Endodermal cell (in vitro differentiated cells): Measurements from ENCODE around the gene INF2. TPM values are rescaled to one million over a fixed set of nuclear protein-coding genes. Genes with fewer than 3 reads are reported as not detected.

ENCODE experiments used
- DNase-seq: peaks from one replicate; pipeline ENCODE4 v3.0.0-alpha.2; 2017
- H3K27ac ChIP-seq: 2 replicates; pipeline ENCODE4 v1.5.1; 2013; ENCODE audit warnings: mild to moderate bottlenecking, low read depth, low read length, moderate library complexity
- H3K27me3 ChIP-seq: 2 replicates; pipeline ENCODE4 v1.6.1; 2013; ENCODE audit warnings: mild to moderate bottlenecking, low read length, moderate library complexity; ENCODE audit not compliant: insufficient read depth, control insufficient read depth, poor library complexity, severe bottlenecking
- H3K36me3 ChIP-seq: 2 replicates; pipeline ENCODE4 v1.7.0; 2013; ENCODE audit warnings: mild to moderate bottlenecking, low read length, moderate library complexity; ENCODE audit not compliant: control insufficient read depth, insufficient read depth
- H3K4me1 ChIP-seq: one replicate; pipeline ENCODE4 v1.7.0; 2013; ENCODE audit warnings: low read length; ENCODE audit not compliant: control insufficient read depth, insufficient read depth
- H3K4me3 ChIP-seq: 2 replicates; pipeline ENCODE4 v1.5.1; 2013; ENCODE audit warnings: mild to moderate bottlenecking, low read length, moderate library complexity
- H3K9ac ChIP-seq: 2 replicates; pipeline ENCODE4 v1.6.1; 2013; ENCODE audit warnings: mild to moderate bottlenecking, low read length, moderate library complexity; ENCODE audit not compliant: poor library complexity, severe bottlenecking; ENCODE audit errors: extremely low read depth
- H3K9me3 ChIP-seq: 2 replicates; pipeline ENCODE4 v1.6.1; 2013; ENCODE audit warnings: mild to moderate bottlenecking, low read length, moderate library complexity; ENCODE audit not compliant: control insufficient read depth
- H3K27ac Mint-ChIP-seq: 2 replicates; pipeline ENCODE4 v1.8.0; 2020; ENCODE audit warnings: mixed read lengths
- H3K27me3 Mint-ChIP-seq: 2 replicates; pipeline ENCODE4 v1.8.0; 2021; ENCODE audit warnings: mild to moderate bottlenecking, mixed read lengths; ENCODE audit not compliant: insufficient read depth
- H3K36me3 Mint-ChIP-seq: 2 replicates; pipeline ENCODE4 v1.8.0; 2020; ENCODE audit warnings: low read depth, mixed read lengths
- H3K4me1 Mint-ChIP-seq: 2 replicates; pipeline ENCODE4 v1.8.0; 2020; ENCODE audit warnings: mixed read lengths
- H3K4me3 Mint-ChIP-seq: 2 replicates; pipeline ENCODE4 v1.8.0; 2020; ENCODE audit warnings: mild to moderate bottlenecking, moderate library complexity, mixed read lengths
- H3K9me3 Mint-ChIP-seq: 2 replicates; pipeline ENCODE4 v1.8.0; 2020; ENCODE audit warnings: mild to moderate bottlenecking, mixed read lengths
- CTCF ChIP-seq: fragments of 200-600 bp; sonication (generic); conservative IDR thresholded peaks from 2 replicates; pipeline ENCODE4 v1.5.0; 2021; ENCODE audit warnings: antibody characterized with exemption, mild to moderate bottlenecking
- WGBS, 2 experiments: methylation state at CpG; one replicate each; pipeline versions ENCODE4 v1.1.5 to v1.1.7; 2013; ENCODE audit warnings: missing lambda C conversion rate in 2 of 2, mixed read lengths in 1 of 2; ENCODE audit not compliant: insufficient coverage in 1 of 2, insufficient read length in 1 of 2; 5-methylcytosine and 5-hydroxymethylcytosine counted together
- total RNA-seq, 2 donors: library from RNA; stranded (reverse); fragmentation: NEBNext Ultra II Directional in 1 of 2; extraction: Animal tissue kit (Norgen Biotek cat#: 25700) in 1 of 2; gene quantifications; 2 replicates in 1 of 2; 3 replicates in 1 of 2; pipeline ENCODE4 v1.2.1, GENCODE V29; 2021

Gene INF2
- total RNA-seq, 2 donors from 2014 or later = 99.7 to 114 TPM

- DNase-seq = no peak
- H3K9me3 ChIP-seq = no peaks in the 10 kb centered on the region
- Mint-ChIP-seq H3K4me3 (no peak overlapping the region), H3K36me3 (peaks cover 14% of the 10 kb centered on the region), H3K4me1 (peaks cover 6% of the 10 kb centered on the region), H3K9me3 (no peaks in the 10 kb centered on the region), H3K27ac (no peak overlapping the region), H3K27me3 (no peaks in the 10 kb centered on the region)
- 93 to 97% methylated on average over 14 to 18 of the region's 18 CpGs for WGBS, 2 experiments
- H3K4me1 ChIP-seq = no peaks in the 10 kb centered on the region
- no peak for TF ChIP-seq CTCF
- no peak overlapping the region for H3K4me3 ChIP-seq
- H3K36me3 ChIP-seq = no peaks in the 10 kb centered on the region
- H3K27me3 ChIP-seq = no peaks in the 10 kb centered on the region
- H3K9ac ChIP-seq = no peak overlapping the region
- H3K27ac ChIP-seq = no peak overlapping the region
These were observed 32.4 kb downstream of the INF2 start for GRCh38 chr14:104721505-104722431.

- Mint-ChIP-seq H3K27me3 (peaks cover 7% of the 10 kb centered on the region), H3K36me3 (peaks cover 10% of the 10 kb centered on the region), H3K4me1 (peaks cover 4% of the 10 kb centered on the region), H3K9me3 (no peaks in the 10 kb centered on the region), H3K27ac (no peak overlapping the region), H3K4me3 (peak overlapping the region; percentile 62)
- H3K9ac ChIP-seq = no peak overlapping the region
- DNase-seq = no peak
- no peaks in the 10 kb centered on the region for H3K27me3 ChIP-seq
- H3K27ac ChIP-seq = no peak overlapping the region
- H3K36me3 ChIP-seq = no peaks in the 10 kb centered on the region
- H3K9me3 ChIP-seq = no peaks in the 10 kb centered on the region
- TF ChIP-seq CTCF = no peak
- no peaks in the 10 kb centered on the region for H3K4me1 ChIP-seq
- 64 to 66% methylated on average over 17 to 26 of the region's 26 CpGs for WGBS, 2 experiments
- H3K4me3 ChIP-seq = no peak overlapping the region
These were observed 33.7 kb downstream of the INF2 start for GRCh38 chr14:104722938-104723650.

GRCh38 chr14:104723651-104724406 lies 34.4 kb downstream of the INF2 start, which contains the start of gene ADSS1:
Gene ADSS1 (plus strand): TSS chr14:104724229. CDS start chr14:104724271, 42 bp downstream.
- Histone ChIP-seq H3K27me3 (no peaks in the 10 kb centered on the region), H3K36me3 (no peaks in the 10 kb centered on the region), H3K9ac (peak within 1 kb of the TSS; percentile 34), H3K27ac (no peak within 1 kb of the TSS), H3K4me3 (peak within 1 kb of the TSS; percentile 80), H3K4me1 (no peaks in the 10 kb centered on the region), H3K9me3 (no peaks in the 10 kb centered on the region)
- Mint-ChIP-seq H3K4me3 (peak within 1 kb of the TSS; percentile 62), H3K36me3 (peaks cover 10% of the 10 kb centered on the region), H3K4me1 (peaks cover 4% of the 10 kb centered on the region), H3K27me3 (peaks cover 9% of the 10 kb centered on the region), H3K9me3 (no peaks in the 10 kb centered on the region), H3K27ac (no peak within 1 kb of the TSS)
- TF ChIP-seq CTCF = peak; percentile 100
- peak; percentile 92 for DNase-seq
- WGBS, 2 experiments = 3 to 6% methylated on average over 10 to 81 of the region's 82 CpGs
